Coronary artery (tissue), 2 donors: ENCODE results near the gene CEP85L.
A peak's percentile ranks its signal among the peaks of the same experiment; 100 is the strongest.

Source experiments
- DNase-seq: peaks from one replicate; pipeline ENCODE4 v3.0.0-alpha.2; 2017; ENCODE audit warnings: low spot score
- H3K27ac ChIP-seq, 2 donors: fragments of 200-600 bp; sonication (generic); one replicate each; pipeline ENCODE4 v1.5.1; 2016 to 2019
- H3K4me3 ChIP-seq: fragments of 200-600 bp; sonication (generic); 2 replicates; pipeline ENCODE4 v1.5.1; 2016; ENCODE audit warnings: mild to moderate bottlenecking, moderate library complexity
- CTCF ChIP-seq: fragments of 200-600 bp; sonication (generic); IDR thresholded peaks from one replicate; pipeline ENCODE4 v1.5.1; 2019; ENCODE audit warnings: antibody characterized with exemption

Gene CEP85L

GRCh38 chr6:118509009-118509617, 142.3 kb downstream of the CEP85L start:
- Histone ChIP-seq H3K27ac (no peak overlapping the region), H3K4me3 (no peak overlapping the region)
- peak; percentile 48 for TF ChIP-seq CTCF
- DNase-seq: no peak

GRCh38 chr6:118507636-118508035, 143.8 kb downstream of the CEP85L start:
- Histone ChIP-seq H3K4me3 (no peak overlapping the region), H3K27ac (no peak overlapping the region)
- TF ChIP-seq CTCF: no peak
- no peak for DNase-seq

- no peak for DNase-seq
- peak overlapping the region in 1 of 2 donors; percentile 21 for H3K27ac ChIP-seq
- no peak overlapping the region for H3K4me3 ChIP-seq
- TF ChIP-seq CTCF: no peak
Observed at GRCh38 chr6:118506071-118506638, 145.2 kb downstream of the CEP85L start.

GRCh38 chr6:118505656-118506055, 145.7 kb downstream of the CEP85L start:
- no peak for TF ChIP-seq CTCF
- Histone ChIP-seq H3K4me3 (no peak overlapping the region), H3K27ac (no peak overlapping the region)
- DNase-seq: no peak

- TF ChIP-seq CTCF: no peak
- Histone ChIP-seq H3K4me3 (no peak overlapping the region), H3K27ac (no peak overlapping the region)
- DNase-seq: no peak
Observed at GRCh38 chr6:118504611-118505010, 146.8 kb downstream of the CEP85L start.

GRCh38 chr6:118502169-118502568, 149.2 kb downstream of the CEP85L start:
- H3K4me3 ChIP-seq: no peak overlapping the region
- H3K27ac ChIP-seq: no peak overlapping the region
- no peak for TF ChIP-seq CTCF
- no peak for DNase-seq

- DNase-seq: no peak
- TF ChIP-seq CTCF: no peak
- Histone ChIP-seq H3K27ac (no peak overlapping the region), H3K4me3 (no peak overlapping the region)
Observed at GRCh38 chr6:118501765-118502164, 149.6 kb downstream of the CEP85L start.
